ENCODE measurements around the gene DNAH8.
"Not testable (repeated sequence)": the region's sequence is repeated elsewhere in the genome, so short reads cannot be mapped to it uniquely, and the experiment has no call there.

The DNAH8 gene

DNA sequence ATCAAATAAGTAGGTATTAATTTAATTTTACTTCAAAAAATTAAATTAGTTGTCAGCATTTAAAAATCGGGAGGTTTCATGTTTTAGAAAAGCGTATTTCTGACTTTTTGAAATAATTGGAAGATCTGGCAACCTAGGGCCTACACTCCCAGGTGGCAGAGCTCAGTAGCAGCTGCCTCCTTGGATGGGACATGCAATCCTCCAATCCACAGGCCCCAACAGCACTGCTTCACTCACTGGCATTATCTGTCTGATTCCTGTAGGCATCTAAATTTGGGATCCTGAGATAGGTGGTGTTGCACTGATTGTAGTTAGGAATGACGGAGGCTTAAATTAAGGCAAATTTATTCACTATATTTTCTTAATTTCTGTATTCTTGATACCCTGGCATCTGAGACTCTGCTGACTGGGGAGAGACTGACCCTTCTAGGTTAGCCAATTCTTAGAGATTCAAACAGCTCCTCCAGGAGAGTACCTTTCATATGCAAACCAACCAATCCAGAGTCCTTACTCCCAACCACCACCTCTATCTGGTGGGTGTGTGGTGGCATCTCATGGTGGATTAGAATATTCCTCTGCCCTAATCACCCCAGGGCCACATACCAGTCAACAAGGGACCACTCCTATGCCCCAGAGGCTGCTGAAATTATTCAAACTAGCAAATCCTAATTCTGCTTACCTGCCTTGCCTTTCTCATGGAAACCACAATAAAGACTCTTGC, 186.9 kb downstream of the DNAH8 start:
- DNase-seq (ENCODE audit: low read depth in 2 of 2): no peak

DNA sequence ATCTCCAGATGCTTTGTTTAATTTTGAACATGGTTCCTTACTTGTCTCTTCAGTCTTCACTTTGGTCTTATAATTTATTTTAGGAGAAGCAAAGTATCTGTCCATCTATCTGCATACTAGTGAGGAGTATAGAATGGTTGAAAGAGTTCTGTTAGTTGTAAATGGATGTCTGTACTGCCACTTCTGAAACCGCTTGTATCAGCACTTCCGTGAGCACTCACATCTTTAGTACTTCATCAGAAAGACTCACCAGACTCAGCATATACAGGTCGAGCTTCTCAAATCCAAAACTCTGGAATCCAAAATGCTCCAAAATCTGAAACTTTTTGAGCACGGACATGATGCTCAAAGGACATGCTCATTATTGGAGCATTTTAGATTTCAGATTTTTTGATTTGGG, 191.5 kb downstream of the DNAH8 start:
- DNase-seq (ENCODE audit: low read depth in 2 of 2): no peak

DNA sequence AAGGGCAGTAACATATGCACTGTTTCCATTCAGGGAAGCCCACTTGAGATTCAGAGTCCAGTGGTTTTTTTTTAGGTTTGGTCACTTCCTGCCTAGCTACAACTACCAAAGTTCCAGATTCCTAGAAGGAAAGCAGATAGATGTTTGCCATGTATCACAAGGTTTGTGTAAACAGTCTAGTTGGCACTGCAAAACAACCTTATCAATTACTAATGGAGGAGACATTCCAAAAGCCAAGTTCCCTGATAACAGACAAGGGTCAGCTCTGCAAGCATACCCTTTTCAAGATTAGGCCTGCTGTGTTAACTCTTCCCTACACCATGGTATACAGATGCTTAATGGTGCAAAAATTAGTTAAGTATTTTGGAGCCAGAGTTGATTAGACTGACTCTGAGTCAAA, 192.2 kb downstream of the DNAH8 start:
- no peak for DNase-seq (ENCODE audit: low read depth in 2 of 2)

DNA sequence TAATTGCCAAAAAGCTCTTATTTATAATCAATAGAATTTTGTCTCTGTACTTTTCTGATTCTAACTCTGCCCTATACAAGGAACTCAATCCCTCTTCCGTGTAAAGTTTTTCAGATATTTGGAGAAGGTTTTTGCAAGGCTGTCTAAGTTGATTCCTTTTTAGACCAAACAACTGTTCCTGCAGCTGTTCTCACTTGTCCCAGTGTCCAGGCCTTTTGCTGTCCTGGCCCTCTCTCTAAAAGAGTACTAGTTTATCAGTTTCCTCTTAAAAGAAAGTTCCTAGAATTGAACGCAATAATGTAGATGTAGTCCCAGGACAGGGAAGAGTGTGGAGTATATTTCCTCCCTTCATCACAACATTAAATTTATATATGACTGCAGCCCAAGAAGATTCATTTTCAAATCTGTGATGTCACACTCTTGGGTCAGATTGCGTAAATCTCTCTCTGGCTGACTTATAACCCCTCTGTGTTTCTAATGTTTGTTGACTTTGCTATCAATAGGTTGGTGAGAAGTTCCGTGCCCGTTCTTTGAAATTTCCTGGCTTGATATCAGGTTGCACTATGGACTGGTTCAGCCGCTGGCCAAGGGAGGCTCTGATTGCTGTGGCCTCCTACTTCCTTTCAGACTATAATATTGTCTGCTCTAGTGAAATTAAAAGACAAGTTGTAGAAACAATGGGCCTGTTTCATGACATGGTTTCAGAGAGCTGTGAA, 194.1 kb downstream of the DNAH8 start:
- DNase-seq (ENCODE audit: low read depth in 2 of 2): no peak

DNA sequence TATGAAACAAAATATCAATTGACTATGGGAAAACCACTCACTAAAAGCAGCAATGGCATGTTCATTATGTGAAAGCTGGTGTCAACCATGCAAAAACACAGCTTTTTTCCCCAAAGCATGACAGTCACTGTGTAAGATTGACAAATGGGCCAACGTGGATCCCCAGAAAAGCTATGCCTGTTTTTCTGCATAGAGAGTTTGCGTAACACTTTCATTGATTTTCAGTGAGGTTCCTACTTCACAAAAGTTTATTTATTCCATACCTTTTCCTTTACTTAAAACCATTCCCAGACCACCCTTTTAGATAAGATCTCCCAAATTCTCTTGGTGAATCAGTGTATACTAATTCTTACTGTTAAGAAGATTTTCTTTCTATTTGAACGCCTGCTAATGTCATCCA, 195.1 kb downstream of the DNAH8 start:
- no peak for DNase-seq (ENCODE audit: low read depth in 2 of 2)

DNA sequence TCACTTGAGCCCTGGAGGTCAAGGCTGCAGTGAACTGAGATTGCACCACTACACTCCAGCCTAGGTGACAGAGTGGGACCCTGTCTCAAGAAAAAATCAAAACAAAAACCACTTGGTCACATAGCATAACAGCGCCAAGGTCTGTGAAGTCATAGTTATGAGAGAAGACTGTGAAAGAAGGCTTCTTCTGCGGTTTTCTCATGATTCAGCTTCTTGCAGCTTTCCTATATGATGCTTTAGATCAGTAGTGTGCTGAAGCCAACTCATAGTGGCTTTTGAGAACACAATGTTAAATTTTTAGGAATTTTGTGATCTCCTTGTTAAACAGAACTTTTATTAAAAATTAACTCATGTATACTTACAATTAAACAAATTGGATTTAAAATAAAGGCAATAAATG, 197.3 kb downstream of the DNAH8 start:
- no peak for DNase-seq (ENCODE audit: low read depth in 2 of 2)

DNA sequence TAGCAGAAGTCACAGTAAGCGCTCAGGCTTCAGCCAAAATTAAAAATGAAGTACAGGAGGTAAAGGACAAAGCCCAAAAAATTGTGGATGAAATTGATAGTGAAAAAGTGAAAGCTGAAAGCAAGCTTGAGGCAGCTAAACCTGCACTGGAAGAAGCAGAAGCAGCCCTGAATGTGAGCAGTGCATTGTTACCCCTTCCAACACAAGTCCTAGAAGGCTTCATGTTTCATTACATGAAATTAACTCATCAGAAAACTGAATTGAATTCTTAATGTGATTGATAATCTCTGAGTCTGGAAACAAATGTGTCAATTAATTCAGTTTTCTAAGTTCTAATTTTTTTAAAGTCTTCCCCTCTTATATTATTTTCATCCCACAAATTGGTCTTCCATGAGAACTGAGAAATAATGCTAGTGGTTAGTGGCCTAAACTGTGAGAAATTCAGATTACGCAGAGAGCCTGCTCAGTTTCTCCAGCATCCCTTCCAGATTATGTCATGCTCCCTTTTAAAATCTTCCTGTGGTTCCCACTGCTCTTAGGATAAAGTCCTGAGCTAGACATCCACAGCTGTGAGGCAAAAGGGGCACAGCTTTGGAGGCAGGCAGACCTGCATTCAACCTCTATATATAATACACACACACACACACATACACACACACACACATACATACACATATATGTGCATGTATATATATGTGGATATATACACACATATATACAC, 200.3 kb downstream of the DNAH8 start:
- DNase-seq (ENCODE audit: low read depth in 2 of 2): no peak

DNA sequence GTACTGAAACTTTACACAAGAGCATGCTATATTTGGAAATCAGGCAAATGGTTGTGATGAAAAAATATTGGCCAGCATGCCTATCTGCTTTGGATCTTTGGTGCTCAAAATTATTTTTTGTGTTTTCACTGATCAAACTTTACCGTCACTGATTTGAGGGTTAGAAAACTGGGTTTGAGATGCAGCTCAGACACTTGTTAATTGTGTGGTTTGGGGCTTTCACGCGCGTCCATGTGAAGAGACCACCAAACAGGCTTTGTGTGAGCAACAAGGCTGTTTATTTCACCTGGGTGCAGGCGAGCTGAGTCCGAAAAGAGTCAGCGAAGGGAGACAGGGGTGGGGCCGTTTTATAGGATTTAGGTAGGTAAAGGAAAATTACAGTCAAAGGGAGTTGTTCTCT, 206.4 kb downstream of the DNAH8 start:
- not testable (repeated sequence) for DNase-seq (ENCODE audit: low read depth in 2 of 2)

DNA sequence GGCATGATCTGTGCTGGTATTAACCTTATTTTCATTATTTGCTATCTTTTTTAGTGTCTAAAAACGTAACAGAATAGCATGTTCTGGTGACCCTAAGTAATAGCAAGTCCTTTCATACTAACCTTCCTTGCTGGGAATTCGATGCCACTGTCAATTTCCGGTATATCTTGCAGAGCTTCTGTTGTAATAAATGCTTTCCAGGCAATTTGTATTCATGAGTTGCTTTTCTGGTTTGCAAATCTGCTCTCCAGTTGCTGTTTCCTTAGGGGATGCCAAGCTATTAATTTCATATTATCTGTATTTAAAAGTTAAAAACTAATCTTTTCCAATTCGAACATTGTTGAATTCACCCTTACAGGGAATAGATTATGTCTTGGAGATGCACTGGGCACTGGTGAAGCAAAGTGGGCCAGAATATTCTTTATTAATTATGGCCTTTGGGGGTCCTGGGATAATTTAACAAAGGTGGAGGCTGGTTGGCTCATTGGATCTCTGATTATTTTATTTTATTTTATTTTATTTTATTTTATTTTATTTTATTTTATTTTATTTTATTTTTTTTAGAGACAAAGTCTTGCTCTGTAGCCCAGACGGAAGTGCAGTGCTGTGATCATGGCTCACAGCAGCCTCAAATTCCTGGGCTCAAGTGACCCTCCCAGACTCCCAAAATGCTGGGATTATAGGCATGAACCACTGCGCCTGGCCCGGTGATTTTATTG, 209.8 kb downstream of the DNAH8 start:
- DNase-seq (ENCODE audit: low read depth in 2 of 2): no peak

DNA sequence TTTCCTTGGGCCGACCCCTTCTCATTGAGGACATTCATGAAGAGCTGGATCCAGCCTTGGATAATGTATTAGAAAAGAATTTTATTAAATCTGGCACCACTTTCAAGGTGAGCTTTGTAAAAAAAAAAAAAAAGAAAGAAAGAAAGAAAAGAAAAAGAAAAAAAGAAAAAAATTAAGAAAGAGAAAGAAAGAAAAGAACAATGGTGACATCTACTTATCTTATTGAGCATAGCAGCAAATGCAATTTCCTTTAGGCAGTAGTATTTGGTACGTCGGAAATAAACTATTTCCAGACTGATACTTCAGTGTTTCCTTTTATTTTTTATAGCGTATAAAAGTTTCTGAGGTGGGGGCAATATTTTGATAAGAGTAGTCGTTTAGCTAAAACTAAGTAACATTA, 214.4 kb downstream of the DNAH8 start:
- no peak for DNase-seq (ENCODE audit: low read depth in 2 of 2)

DNA sequence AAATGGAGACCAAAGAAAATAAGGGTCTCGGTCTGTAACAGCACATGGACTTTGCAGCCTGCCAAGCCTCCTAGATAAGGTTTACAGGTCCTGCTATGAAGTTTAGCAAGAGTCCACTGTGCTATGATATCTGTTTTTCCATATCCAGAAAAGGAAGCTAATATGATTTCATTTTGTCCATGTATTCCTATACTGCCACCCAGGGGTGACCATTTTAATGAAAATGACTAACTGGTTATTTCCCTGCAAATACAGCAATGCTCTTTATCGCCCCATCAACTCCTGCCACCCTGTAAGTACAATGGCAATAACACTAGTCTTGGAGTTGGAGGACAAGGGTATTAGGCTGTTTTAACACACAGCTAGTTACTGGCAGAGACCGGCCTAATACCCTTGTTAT, 218.3 kb downstream of the DNAH8 start:
- DNase-seq (ENCODE audit: low read depth in 2 of 2): no peak

DNA sequence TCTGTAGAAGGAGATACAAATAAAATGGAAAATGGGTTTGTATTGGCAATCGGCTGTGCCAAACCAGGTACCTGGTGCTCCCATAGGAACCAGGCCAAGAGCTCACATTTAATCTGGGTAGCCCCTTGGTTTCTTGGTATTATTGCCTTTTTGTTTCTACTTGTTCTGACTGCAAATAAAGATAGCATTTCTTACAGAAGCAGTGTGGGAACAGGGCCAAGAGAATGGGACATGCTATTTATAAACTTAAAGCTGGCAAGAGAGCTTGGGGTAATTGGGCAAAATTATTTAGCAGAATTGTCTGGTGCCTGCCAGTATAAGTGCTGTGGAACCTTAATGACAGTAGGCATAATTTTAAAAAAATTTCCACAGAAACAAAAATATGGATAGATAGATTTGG, 219.9 kb downstream of the DNAH8 start:
- DNase-seq (ENCODE audit: low read depth in 2 of 2): no peak

DNA sequence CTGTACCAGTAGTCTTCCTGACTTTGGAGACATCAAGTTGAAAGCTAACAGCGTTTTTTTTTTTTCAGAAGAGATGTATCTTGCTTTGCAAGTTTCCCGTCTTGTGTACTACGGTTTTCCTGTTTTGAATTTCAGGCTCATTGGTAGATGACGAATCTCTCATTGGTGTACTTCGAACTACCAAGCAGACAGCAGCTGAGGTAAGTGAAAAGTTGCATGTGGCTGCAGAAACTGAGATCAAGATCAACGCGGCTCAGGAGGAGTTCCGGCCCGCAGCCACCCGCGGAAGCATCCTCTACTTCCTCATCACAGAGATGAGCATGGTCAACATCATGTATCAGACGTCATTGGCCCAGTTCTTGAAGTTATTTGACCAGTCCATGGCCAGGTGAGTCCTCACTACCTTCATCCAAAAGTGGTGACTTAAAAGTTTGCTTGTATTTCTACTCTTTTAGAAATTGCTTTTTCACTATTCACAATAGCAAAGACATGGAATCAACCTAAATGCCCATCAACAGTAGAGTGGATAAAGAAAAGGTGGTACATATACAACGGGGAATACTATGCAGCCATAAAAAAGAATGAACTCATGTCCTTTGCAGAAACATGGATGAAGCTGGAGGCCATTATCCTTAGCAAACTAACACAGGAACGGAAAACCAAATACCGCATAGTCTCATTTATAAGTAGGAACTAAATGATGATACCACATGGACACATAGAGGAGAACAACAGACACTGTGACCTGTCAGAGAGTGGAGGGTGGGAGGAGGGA, 222.9 kb downstream of the DNAH8 start:
- no peak for DNase-seq (ENCODE audit: low read depth in 2 of 2)

DNA sequence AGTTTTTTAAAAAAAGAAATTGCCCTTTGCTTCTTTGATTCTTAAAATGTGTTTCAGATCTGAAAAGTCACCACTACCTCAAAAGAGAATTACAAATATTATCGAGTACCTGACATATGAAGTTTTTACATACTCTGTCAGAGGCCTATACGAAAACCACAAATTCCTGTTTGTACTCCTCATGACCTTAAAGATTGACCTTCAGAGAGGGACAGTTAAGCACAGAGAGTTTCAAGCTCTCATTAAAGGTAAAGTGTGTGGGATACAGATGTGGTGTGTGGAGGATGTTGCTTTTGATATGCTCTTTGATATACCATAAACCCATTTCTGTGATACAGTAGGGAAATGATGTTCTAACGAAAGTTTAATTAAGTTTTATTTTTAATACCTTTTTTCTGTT, 223.6 kb downstream of the DNAH8 start:
- DNase-seq (ENCODE audit: low read depth in 2 of 2): no peak

DNA sequence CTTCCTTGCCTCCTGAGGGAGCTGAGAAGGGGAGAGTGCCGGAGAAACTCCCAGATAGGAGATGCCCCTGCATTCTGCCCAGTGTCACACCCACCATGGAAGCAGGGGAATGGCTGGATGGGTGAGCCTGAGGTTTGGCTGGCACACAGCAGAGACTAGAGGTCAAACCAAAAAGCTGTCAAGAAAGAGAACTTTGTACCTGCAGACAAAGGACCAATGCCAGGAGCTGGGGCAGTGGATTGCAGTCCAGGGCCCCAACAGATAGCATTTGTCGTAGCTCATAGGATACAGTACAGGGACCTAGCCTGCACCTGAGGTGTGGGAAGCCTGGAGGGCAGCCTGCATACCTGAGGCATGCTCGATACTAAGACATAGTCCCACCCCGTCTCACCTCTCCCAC, 227.3 kb downstream of the DNAH8 start:
- no peak for DNase-seq (ENCODE audit: low read depth in 2 of 2)

DNA sequence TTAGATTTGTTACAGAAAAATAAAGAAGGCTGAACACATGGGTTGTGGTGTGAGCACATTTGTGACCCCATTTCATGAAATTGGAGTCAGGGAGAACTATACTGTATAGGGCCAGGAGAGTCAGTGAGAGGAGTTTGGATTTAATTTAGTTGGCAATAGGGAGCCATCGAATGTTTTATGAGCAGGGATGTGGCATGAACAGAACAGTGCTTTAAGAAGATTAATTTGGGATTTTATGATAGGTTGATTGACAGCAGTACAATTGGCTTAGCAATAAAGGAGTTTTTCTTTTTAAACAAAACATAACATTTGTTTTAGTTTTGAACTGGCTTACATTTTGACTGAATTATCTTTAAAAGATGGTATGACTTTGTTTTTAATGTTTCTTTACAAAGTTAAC, 227.9 kb downstream of the DNAH8 start:
- no peak for DNase-seq (ENCODE audit: low read depth in 2 of 2)

DNA sequence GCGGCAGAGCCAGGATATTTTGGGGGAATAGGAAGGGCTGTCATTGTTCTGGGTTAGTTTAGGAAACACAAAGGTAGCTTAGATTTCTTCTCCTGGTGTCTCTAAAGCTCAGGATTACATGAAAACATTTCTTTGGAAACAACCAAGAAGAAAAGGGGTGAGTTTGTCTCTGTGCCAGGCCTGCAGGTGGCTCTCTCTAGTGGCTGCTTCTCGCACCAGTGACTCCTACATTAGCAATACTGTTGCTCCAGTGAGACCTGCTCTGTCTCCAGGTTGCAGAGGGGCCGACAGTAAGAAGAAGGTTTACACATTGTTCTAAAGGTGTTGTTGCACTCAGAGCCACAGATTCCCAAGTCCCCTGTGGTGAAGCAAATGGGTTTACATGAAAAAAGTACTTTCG, 228.9 kb downstream of the DNAH8 start:
- no peak for DNase-seq (ENCODE audit: low read depth in 2 of 2)

DNA sequence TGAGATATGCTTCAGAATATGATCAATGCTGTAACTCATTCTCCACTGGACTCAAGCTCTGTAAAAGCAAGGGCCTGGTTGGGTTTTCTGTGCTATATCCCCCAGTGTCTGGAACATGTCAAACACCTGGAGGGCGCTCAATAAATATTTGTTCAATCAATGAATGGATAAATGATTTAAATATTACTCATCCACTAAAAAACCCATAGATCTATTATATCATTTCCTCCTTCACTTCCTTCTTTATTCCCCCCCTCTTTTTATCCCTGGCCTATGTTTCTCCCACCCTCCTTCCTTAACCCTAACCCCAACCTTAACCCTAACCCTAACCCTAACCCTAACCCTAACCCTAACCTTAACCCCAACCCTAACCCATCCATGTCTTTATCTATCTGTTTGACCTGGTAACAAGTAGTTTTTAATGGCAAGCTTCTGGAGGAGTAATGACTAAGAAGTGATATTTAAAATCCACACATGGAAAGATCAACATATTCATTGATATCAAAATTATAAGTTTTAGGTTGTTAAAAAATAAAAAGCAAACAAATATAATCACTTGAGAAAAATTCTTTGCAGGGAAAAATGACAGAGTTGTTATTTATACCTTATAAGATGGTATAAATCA, 229.7 kb downstream of the DNAH8 start:
- DNase-seq (ENCODE audit: low read depth in 2 of 2): no peak

DNA sequence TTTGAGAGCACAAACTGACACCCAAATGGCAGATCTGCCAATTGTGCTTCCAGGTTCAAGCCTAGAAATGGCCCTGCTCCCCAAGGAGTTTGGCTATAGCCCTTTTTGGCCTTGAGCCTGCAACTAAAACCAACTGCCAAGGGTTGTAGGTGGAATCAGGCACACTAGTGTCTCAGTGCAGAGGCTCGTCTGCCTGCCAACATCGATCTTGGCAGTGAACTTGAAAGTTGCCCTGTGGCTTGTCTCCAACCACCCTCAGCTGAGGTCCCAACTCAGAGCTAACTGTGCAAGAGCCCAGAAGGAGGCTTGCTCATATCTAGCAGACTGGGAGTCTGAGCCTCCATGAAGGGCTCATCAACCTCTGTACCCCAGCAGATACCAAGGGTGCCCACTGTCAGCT, 240.8 kb downstream of the DNAH8 start:
- DNase-seq (ENCODE audit: low read depth in 2 of 2): no peak

DNA sequence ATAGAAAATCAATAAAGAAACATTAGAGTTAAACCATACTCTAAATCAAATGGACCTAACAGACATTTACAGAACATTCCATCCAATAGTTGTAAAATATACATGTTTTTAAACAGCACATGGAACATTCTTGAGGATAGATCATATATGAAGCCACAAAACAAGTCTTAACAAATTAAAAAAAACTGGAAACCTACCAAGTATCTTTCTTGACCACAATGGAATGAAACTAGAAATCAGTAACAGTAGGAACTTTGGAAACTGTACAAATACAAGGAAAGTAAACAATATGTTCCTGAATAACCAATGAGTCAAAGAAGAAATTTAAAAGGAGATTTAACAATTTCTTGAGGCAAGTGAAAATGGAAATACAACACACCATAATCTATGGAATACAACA, 242.3 kb downstream of the DNAH8 start:
- DNase-seq (ENCODE audit: low read depth in 2 of 2): no peak

DNA sequence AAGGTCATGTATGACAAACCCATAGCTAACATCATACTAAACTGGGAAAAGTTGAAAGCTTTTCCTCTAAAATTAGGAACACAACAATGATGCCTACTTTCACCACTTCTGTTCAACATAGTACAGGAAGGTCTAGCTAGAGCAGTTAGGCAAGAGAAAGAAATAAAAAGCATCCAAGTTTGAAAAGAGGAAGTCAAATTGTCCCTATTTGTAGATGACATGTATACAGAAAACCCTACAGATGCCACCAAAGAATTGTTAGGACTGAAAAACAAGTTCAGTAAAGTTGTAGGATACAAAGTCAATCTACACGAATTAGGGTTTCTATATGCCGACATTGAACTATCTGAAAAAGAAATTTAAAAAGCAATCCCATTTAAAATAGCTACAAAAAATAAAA, 244.0 kb downstream of the DNAH8 start:
- no peak for DNase-seq (ENCODE audit: low read depth in 2 of 2)

Measured in stimulated activated CD8-positive, alpha-beta memory T cell treated with anti-CD3 and anti-CD28 coated beads, Interleukin-15, amount 100 ng/mL, for 4 hours (primary cell).